HG03432 (cell line): Measurements from ENCODE around the gene RIMS1.

Source experiments
- ATAC-seq: cut with Tn5 transposase; IDR thresholded peaks from one replicate; pipeline ENCODE4 v1.9.1; 2021; ENCODE audit warnings: mild to moderate bottlenecking, moderate library complexity; ENCODE audit not compliant: unreplicated experiment

Gene RIMS1, protein sequence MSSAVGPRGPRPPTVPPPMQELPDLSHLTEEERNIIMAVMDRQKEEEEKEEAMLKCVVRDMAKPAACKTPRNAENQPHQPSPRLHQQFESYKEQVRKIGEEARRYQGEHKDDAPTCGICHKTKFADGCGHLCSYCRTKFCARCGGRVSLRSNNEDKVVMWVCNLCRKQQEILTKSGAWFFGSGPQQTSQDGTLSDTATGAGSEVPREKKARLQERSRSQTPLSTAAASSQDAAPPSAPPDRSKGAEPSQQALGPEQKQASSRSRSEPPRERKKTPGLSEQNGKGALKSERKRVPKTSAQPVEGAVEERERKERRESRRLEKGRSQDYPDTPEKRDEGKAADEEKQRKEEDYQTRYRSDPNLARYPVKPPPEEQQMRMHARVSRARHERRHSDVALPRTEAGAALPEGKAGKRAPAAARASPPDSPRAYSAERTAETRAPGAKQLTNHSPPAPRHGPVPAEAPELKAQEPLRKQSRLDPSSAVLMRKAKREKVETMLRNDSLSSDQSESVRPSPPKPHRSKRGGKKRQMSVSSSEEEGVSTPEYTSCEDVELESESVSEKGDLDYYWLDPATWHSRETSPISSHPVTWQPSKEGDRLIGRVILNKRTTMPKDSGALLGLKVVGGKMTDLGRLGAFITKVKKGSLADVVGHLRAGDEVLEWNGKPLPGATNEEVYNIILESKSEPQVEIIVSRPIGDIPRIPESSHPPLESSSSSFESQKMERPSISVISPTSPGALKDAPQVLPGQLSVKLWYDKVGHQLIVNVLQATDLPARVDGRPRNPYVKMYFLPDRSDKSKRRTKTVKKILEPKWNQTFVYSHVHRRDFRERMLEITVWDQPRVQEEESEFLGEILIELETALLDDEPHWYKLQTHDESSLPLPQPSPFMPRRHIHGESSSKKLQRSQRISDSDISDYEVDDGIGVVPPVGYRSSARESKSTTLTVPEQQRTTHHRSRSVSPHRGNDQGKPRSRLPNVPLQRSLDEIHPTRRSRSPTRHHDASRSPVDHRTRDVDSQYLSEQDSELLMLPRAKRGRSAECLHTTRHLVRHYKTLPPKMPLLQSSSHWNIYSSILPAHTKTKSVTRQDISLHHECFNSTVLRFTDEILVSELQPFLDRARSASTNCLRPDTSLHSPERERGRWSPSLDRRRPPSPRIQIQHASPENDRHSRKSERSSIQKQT (N-terminal part only)

DNA sequence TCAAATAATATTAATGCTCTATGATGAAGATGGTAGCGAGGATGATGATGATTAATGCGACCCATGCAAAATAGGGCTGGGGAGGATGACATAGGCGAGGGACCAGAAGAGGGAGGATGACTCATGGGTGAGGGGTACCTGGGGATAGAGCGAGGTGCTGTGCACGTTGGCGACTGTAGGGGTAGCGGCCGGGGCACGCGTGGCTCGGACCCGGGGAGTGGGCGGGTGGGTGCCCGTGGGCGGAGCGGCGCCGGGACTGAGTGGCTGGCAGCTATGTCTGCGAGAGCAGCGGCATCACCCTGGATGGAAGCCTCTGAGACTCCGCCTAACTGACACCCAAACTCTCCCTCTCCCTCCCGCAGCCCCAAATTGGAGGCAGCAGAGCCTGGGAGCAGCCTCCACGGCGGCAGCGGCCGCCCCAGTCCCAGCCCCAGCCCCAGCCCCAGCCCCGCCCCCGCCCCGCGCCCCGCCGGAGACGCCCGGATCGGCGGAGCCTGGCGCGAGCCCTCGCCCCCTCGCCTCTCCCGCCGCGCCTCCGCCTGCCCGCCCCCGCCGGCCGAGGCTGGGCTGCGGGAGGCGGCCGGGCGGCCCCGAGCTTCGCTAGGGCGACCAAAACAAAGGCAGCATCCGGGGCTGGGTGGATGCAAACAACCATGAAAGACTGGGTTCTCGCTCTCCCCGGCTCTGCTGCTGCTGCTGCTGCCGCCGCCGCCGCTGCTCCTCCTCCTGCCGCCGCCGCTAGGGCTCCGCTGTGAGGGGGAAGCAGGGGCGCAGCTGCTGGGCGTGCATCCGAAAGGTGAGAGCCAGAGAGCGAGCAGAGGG lies at the start of gene RIMS1:
TSS of gene RIMS1 (plus strand) at position 367 of the 822 bp plus-strand sequence. CDS start 474 bp downstream, outside the sequence.
- peak; percentile 94 for ATAC-seq

DNA sequence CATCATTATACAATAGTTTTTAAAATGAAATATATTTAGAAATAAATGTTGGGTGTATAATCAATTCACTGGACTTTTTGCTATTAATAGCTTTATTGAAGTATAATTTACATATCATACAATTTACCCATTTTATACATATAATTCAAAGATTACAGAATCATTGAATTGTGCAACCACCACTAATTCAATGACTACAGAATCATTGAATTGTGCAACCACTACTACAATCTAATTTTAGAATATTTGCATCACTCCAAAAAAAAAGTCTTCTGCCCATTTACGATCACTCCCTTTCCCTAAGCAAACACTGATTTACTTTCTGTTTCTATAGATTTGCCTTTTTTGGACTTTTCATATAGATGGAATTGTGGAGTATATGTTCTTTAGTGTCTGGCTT lies 35.1 kb upstream of the RIMS1 start:
- ATAC-seq: no peak

DNA sequence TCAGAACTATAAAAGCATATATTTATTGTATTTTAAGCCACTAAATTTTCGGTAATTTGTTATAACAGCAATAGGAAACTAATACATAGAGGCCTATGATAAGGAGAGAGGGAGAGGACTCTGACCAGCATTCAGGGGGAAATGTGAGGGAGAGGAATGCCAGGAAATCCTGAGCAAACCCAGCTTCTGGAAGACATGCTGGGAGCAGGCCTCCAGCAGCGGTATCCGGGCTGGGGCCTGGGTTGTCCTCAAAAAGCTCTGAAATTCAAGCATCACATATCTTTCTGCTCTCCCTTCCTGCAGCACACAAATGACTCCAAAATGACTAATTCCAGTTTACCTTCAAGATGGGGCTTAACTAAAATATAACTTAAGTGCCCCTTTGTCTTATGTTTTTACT lies 33.4 kb upstream of the RIMS1 start:
- no peak for ATAC-seq

DNA sequence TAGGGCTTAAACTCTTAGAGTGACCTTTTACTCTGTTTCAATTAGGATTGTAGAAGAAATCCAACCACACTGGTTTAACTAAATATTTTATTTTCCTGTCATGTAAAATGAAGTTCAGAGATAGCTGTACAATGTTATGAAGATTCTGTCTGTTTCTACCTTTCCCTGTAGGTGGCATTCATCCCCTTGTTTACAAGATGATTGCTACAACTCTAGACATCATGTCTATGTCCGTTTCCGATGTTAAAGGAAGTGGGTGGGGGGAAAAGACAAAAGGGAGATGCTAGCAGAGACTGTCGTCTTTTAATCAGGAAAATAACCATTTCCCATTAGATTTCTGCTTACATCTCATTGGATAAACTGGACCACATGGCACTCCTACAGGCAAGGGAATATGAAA lies 30.9 kb upstream of the RIMS1 start:
- ATAC-seq: no peak

DNA sequence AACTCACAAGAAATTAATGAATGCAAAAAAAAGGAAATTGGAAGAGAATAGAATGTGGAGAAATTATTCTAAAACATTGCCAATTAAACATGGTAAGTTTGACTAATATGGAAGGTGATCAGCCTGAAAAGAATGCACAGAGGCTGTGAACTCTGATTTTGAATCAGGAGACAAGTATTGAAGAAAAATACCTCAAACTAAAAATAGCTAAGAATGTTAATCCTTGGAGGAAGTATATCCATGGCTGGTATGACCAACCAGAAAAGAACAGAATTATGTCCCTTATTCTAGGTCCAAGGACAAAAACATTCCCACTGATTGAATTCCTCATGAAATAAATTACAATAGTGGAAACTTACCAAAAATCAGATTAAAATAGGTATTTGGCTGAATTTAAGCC lies 7.3 kb upstream of the RIMS1 start:
- ATAC-seq: no peak

DNA sequence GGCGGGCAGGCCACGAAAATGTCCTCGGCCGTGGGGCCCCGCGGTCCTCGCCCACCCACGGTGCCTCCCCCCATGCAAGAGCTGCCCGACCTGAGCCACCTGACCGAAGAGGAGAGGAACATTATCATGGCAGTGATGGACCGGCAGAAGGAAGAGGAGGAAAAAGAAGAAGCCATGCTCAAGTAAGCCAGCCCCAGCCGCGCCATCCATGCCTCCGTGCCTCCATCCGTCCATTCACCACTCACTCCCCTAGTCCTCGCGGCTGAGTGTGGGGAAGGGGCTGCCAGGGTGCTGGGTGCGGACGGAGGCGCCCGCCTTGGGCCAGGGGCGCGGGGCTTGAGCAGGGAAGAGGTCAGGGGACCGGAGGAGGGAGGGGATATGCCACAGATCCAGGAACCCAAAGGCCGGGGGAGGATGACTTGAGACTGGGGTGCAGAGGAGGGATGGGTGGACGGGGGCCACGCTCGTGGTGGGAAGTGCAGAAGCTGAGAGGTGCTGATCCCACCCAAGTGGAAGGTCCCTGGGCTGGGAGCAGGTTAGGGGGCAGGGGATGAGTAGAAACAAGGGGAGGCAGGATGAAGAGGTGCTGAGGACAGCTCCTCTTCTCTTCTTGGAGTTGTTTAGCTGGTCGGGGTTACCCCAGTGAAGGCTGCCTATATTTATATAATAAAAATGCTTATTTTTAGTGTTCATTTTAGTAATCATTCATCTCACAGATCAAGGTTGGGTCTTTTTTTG lies 825 bp downstream of the RIMS1 start:
- peak; percentile 30 for ATAC-seq

DNA sequence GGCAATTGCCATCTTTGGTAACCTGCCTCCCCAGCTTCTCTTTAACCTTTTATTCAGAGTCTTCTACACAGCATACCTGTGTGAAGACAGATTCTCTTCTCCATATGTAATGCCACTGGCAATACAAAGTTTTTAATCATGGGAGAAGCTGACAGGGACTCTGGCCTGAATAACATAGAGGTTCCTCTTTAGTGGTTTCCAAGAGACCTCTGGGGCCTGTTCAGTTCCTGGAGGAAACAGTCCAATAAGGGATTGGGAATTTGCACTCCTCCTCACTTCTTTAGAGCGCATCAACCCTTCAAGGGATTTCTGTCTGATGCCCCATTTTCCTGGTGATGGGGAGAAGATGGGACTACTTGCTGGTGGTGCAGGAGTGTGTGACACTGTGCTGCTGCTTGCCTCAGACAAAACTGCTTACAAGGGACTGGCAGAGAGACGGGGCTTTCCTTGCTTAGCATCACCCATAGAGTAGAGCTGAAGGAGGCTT lies 1.4 kb downstream of the RIMS1 start:
- ATAC-seq: no peak

DNA sequence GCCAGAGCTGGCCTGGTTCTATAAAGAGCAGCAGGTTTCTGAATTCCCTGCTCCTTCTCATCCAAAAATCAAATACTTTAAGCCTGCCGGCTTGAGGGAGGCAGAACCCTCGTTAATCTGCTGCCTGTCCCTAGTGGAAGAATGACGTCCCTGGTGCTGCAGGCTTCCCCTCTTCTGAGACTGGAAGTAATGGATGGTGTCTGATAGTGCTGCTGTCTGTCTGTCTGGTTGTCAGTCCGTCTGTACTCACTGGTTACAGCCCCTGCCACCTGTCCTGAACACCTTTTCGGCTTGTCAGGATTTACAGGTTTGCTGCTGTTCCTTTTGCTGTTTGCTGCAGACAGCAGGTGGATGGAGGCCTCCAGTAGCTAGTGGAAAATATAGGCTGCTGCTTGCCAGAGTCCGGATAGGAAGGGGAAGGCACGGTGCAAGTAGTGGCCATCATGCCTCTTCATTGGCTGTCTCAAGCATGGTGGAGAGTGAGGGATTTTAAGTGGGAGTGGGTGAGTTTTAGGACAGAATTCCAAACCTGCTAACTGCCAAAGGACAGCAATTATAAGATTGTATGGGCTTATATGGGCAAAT lies 2.5 kb downstream of the RIMS1 start:
- no peak for ATAC-seq

DNA sequence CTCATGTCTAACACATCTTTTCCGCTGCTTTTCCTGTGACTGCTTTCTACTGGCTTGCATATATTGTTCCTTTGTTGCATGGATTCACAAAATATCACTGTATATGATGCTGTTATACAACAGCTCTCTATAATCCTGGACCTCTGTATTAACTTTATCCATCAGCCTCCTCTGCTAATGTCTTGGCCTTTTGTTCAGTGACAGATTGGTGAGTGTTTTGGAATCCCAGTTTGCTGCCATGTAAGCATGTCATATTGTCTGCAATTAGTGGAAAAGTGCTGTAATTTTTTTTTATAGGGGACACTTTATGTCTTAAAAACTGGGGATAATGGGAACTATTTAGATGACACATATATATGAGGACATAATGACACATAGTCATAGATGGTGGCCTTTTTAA lies 3.0 kb downstream of the RIMS1 start:
- ATAC-seq: no peak

DNA sequence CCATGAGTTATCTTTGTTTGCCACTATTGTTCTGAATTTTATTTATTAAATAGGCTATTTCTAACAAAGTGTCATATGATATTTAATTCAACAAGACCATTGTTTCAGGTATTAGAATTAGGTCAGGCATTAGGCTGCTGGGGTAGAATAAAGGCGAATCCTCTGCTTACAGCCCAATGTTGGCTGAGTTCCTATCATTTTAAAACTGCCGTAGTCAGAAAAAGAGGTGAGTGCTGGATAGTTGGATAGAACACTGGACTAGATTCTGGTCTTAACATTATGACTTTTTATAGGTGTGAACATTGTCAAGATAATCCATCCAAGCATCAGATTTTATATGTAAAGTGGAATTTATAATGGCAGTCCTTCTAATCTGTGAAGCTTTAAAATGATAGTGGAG lies 6.3 kb downstream of the RIMS1 start:
- ATAC-seq: no peak

DNA sequence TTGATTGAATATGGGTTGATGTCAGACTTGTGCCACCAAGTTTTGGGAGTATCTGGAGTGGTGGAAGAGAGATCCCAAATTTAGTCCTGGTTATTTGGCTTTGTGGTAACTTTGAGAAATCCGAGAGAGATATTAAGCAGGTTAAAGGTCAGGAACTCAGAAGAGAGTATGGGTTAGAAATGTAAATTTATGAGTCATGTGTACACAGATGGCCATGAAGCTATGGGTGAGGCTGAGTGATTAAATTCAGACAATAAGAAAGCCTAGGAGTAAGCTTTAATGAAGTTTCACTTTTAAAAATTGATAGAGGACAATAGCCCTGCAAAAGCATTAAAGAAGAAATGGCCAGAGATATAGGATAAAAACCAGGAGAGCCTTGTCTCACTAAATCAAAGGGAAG lies 14.3 kb downstream of the RIMS1 start:
- peak; percentile 35 for ATAC-seq

DNA sequence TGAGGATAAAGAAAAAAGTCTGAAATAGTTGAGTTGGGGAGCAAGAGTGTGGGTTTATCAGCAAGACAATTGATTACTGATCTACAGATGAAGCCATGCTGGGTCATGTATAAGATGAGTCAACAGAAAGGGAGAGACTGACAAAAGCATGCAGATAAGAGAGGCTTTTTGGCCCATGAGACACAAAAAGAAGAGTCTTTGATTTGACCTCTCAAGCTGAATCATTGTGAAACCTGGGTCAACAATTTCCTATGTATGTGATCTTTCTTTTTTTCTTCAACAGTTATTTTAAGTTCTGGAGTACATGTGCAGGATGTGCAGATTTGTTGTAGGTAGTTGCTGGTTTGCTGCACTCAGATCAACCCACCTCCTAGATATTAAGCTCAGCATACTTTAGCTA lies 15.9 kb downstream of the RIMS1 start:
- peak; percentile 96 for ATAC-seq

DNA sequence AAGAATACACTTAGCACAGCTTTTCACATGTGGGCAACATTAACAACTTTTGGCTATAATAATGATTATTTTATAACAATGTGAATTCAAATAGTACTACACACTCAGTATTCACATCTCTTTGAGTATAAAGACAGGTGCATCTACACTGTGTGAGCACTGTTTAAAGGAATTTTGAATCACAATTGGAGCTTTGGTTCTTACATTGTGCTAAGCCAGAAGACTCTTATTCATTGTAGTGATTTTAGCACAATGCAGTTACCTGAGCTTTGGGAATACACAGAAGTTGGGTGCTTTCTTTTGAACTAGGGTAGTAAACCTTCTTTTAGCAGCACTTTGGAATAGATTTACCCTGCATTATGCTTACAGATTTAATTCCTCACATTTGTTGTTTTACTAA lies 20.5 kb downstream of the RIMS1 start:
- no peak for ATAC-seq

DNA sequence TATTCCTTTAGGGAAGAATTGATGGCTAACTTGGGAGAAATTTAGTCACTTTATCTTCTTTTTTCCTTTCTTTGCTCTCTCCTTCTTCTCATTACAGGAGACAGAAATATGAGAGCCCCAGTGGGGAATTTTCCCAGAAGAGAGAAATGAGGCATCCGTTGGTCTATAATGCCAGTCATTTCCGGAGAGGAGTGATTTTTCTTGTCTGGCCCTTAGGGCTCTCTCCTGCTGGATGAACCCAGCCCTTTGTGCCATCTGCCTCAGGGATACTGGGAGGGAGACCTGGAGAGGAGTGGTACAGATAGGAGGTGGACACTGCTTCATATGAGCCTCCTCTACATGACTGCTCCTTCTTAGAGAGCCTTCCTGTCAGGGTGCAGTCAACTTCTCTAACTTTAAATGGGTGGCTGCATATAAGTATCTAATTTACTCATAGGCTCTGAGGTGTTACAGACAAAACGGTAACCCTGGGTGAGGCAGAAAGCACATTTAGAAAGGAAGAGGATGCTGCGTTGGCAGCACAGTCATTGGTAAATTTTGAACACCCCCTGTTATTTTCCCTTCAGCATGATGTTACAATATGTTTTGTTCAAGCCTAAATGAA lies 21.9 kb downstream of the RIMS1 start:
- peak; percentile 92 for ATAC-seq

DNA sequence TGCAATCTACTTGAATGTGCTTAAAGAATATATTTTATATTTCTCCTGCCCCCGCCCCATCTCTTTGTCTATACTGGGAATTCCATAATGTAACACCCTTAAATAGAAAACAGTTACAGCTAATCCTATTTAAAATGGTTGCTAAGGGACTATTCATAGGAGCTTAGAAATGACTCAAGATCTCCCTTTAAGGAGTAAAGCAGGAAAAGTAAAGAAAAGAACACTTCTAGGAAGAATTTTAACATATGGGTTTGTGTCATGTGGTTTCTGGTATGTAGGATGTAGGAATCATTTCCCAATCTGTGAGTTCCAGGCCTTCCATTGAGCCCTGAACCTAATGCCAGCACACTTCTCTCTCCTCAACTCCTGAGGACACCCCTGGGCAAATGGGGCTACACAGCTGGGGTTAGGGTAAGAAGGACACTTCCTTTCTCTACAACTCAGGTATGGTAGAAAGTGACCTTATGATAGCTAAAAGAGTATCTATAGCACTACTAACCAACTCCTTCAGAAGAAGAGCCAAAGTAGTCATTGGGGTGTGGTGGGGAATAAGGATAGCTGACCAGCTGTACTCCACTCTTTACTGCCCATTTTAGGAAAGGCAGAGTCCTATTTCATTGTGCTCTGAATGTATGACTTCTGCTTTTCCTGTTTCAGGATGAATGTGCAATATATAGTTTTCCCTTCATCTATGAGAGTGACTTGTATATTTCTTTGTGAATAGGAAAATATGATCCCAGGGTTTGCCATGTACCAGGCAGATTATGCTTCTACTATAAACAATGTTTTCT lies 27.3 kb downstream of the RIMS1 start:
- ATAC-seq: no peak

DNA sequence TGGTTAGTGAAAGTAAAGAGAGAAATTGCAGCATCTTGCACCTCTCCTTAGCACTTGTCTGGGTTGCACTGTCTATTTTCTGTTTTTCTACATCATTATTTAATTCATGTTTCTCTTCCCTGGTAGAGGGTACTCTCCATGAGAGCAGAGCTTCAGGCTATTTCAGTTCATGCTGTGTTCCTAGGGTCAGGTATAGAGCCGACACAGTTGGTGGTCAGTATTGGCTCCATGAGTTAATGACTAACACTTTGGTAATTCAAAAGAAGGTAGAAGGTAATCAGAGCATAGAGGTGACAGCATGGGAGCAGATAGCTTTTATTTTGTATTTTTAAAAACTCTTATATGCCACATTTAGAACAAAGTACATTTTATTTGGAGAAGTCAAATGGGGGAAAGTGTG lies 42.7 kb downstream of the RIMS1 start:
- no peak for ATAC-seq

DNA sequence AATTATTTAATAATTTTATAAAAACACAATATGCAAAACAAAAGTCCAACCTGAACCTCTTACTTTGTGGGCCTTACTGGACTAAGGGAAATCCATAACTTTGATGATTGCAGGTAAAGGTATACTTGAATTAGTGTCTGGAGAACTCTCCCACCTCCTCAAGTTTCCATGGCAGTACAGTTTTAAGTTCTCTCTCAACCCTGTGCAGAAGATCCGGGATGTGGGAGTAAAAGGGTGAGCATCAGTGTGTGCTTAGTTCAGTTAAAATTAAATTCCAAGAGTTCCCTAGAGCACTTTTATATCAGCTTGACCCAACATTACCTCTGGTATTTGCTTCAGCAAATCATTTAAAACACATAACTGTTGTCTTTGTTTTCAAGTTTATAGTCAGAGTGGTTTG lies 47.5 kb downstream of the RIMS1 start:
- ATAC-seq: no peak

DNA sequence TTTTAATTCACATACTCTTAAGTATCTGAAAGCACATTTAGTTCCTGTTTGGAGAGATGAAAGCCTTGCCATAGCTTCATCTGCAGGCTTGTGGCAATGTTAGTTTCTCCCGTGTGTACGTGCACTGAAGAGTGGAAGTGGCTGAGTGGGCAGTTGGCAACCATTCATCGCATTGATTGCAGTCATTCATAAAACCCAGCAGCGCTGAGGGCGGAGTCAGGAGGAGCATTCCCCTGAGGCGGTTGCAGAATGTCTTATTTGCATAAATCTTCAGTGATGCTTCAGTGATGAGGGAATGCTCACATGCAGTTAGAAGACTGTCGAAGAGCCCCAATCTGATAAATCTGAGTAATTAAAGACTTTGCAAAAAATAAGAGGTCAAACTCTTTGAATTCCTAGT lies 79.1 kb downstream of the RIMS1 start:
- ATAC-seq: no peak
